PC-3 (cell line): ENCODE results near the gene SLC6A3. TPM values are rescaled to one million over a fixed set of nuclear protein-coding genes. Genes with fewer than 3 reads are reported as not detected.

Experiments
- ATAC-seq: fragments of 200-7000 bp; cut with Tn5 transposase; 2 replicates; pipeline ENCODE4 v1.9.1; 2020; ENCODE audit warnings: mild to moderate bottlenecking, moderate library complexity
- BruUV-seq: library from RNA; stranded (reverse); fragments of 400-500 nt; replicated peaks from 2 replicates; lab custom pipeline; 2021; lab: Mats Ljungman, UMichigan
- CTCF ChIA-PET: fragments of 300-600 bp; sonication (Branson Sonifier 250); formaldehyde crosslinking; loops from one replicate; lab custom pipeline; 2022; ENCODE audit warnings: antibody characterized with exemption; lab: Charles Lee
- POLR2A ChIA-PET: fragments of 300-600 bp; sonication (Branson Sonifier 250); formaldehyde crosslinking; loops from one replicate; lab custom pipeline; 2022; ENCODE audit warnings: antibody characterized with exemption; ENCODE audit not compliant: unreplicated experiment; lab: Charles Lee
- DNase-seq: peaks from one replicate; pipeline ENCODE4 v3.0.0-alpha.2; 2015
- H2AFZ ChIP-seq: fragments of 300-600 bp; sonication (generic); 2 replicates; pipeline ENCODE4 v1.6.0; 2016; ENCODE audit warnings: antibody characterized with exemption, low read length
- H3F3A ChIP-seq: fragments of 300-600 bp; sonication (generic); one replicate; pipeline ENCODE4 v1.6.0; 2017; ENCODE audit warnings: antibody characterized with exemption, low read length, control low read depth, mild to moderate bottlenecking; ENCODE audit not compliant: unreplicated experiment
- H3K27ac ChIP-seq: fragments of 300-600 bp; sonication (generic); 2 replicates; pipeline ENCODE4 v1.5.1; 2016; ENCODE audit warnings: mild to moderate bottlenecking, low read length
- H3K27me3 ChIP-seq: fragments of 300-600 bp; sonication (generic); 2 replicates; pipeline ENCODE4 v1.6.1; 2016; ENCODE audit warnings: low read length, mixed read lengths
- H3K36me3 ChIP-seq: fragments of 300-600 bp; sonication (generic); 2 replicates; pipeline ENCODE4 v1.6.1; 2016; ENCODE audit warnings: low read depth, mixed run types, low read length, mixed read lengths
- H3K4me1 ChIP-seq: fragments of 300-600 bp; sonication (generic); 2 replicates; pipeline ENCODE4 v1.5.1; 2016; ENCODE audit warnings: low read length; ENCODE audit not compliant: insufficient read depth
- H3K4me2 ChIP-seq: fragments of 300-600 bp; sonication (generic); 2 replicates; pipeline ENCODE4 v1.6.0; 2016; ENCODE audit warnings: low read length
- H3K4me3 ChIP-seq: fragments of 300-600 bp; sonication (generic); 2 replicates; pipeline ENCODE4 v1.5.1; 2016; ENCODE audit warnings: mild to moderate bottlenecking, low read length, mixed read lengths
- H3K79me2 ChIP-seq: fragments of 300-600 bp; sonication (generic); 2 replicates; pipeline ENCODE4 v1.6.1; 2017; ENCODE audit warnings: low read length, mixed read lengths
- H3K9ac ChIP-seq: fragments of 300-600 bp; sonication (generic); 2 replicates; pipeline ENCODE4 v1.6.0; 2016; ENCODE audit warnings: mild to moderate bottlenecking, low read length
- H3K9me2 ChIP-seq: fragments of 300-600 bp; sonication (generic); replicated peaks from 2 replicates; pipeline ENCODE4 v1.6.1; 2016; ENCODE audit warnings: mixed run types, low read length, mixed read lengths
- H3K9me3 ChIP-seq: fragments of 300-600 bp; sonication (generic); 2 replicates; pipeline ENCODE4 v1.6.1; 2016; ENCODE audit warnings: low read length, mixed read lengths
- H4K20me1 ChIP-seq: fragments of 300-600 bp; sonication (generic); 2 replicates; pipeline ENCODE4 v1.6.1; 2016; ENCODE audit warnings: low read length, mixed read lengths
- CTCF ChIP-seq: fragments of 300-600 bp; sonication (generic); conservative IDR thresholded peaks from 2 replicates; pipeline ENCODE4 v1.5.1; 2017; ENCODE audit warnings: antibody characterized with exemption, low read depth, mild to moderate bottlenecking, low read length
- EZH2 ChIP-seq: fragments of 300-600 bp; sonication (generic); IDR thresholded peaks from one replicate; pipeline ENCODE4 v1.6.1; 2017; ENCODE audit warnings: antibody characterized with exemption, mild to moderate bottlenecking, low read length; ENCODE audit not compliant: unreplicated experiment
- EZH2phosphoT487 ChIP-seq: fragments of 300-600 bp; sonication (generic); IDR thresholded peaks from 2 replicates; pipeline ENCODE4 v1.6.1; 2018; ENCODE audit warnings: mild to moderate bottlenecking, antibody characterized with exemption, low read length, borderline replicate concordance
- intact Hi-C: fragments of 100-400 bp; cut with micrococcal nuclease; formaldehyde crosslinking; loops from 2 replicates; pipeline ENCODE4 v1.9.0; 2023
- total RNA-seq: library from RNA; depleted of rRNA; stranded (reverse); fragments of >200 nt; gene quantifications from 2 replicates; pipeline ENCODE4 v1.2.3, GENCODE V29; 2014

The SLC6A3 gene
- total RNA-seq, 1 experiment from 2014 or later: not detected

GRCh38 chr5:1471240-1471853, 26.1 kb upstream of the SLC6A3 start:
- Histone ChIP-seq H3K4me1 (peaks cover 4% of the 10 kb centered on the region; the same call in 1 of the 2 replicates), H3K27me3 (no peaks in the 10 kb centered on the region), H4K20me1 (no peaks in the 10 kb centered on the region), H3K36me3 (peaks cover 49% of the 10 kb centered on the region), H3K9me3 (no peaks in the 10 kb centered on the region), H3K9me2 (no peaks in the 10 kb centered on the region), H3K4me2 (no peak overlapping the region), H2AFZ (no peak overlapping the region), H3K9ac (no peak overlapping the region), H3K79me2 (no peaks in the 10 kb centered on the region), H3K27ac (no peak overlapping the region), H3F3A (no peaks in the 10 kb centered on the region), H3K4me3 (no peak overlapping the region)
- ATAC-seq (no peak), DNase-seq (no peak)
- BruUV-seq: no TSS peak
- intact Hi-C loops: no loop called here
- ChIA-PET POLR2A (no interaction called here), CTCF (interaction anchor here (0.7 kb wide), 1 partner anchor 186 kb away, joined by 3 read pairs; no protein-coding TSS in a partner anchor)
- TF ChIP-seq CTCF (no peak), EZH2 (no peak), EZH2phosphoT487 (no peak)

- ChIA-PET POLR2A (no interaction called here), CTCF (interaction anchor here (0.7 kb wide), 1 partner anchor 187 kb away, joined by 3 read pairs; no protein-coding TSS in a partner anchor)
- BruUV-seq: no TSS peak
- Histone ChIP-seq H3K9me2 (no peaks in the 10 kb centered on the region), H4K20me1 (no peaks in the 10 kb centered on the region), H3K9me3 (no peaks in the 10 kb centered on the region), H3K9ac (no peak overlapping the region), H3F3A (no peaks in the 10 kb centered on the region), H3K4me3 (no peak overlapping the region), H3K79me2 (no peaks in the 10 kb centered on the region), H3K4me1 (peaks cover 4% of the 10 kb centered on the region; the same call in 1 of the 2 replicates), H3K4me2 (no peak overlapping the region), H3K36me3 (peaks cover 50% of the 10 kb centered on the region), H2AFZ (no peak overlapping the region), H3K27me3 (no peaks in the 10 kb centered on the region), H3K27ac (no peak overlapping the region)
- TF ChIP-seq EZH2 (no peak), CTCF (no peak), EZH2phosphoT487 (no peak)
- no peak for ATAC-seq
- DNase-seq: no peak
- intact Hi-C loops: no loop called here
Measured at GRCh38 chr5:1470762-1471211, 25.5 kb upstream of the SLC6A3 start.
